ENCODE data around the gene TAOK3. TPM values are rescaled to one million over a fixed set of nuclear protein-coding genes. Genes with fewer than 3 reads are reported as not detected.

The TAOK3 gene
- total RNA-seq: 10 to 100 TPM; 13.2 to 29.8 (median 21.5) TPM
- polyA plus RNA-seq: 10 to 100 TPM in 1 of 2 donors, 1 to 10 TPM in 1; 8.4 to 16.2 TPM
- long read RNA-seq, donor 1, full-length matches to known transcripts: 18 of 33 reads
- long read RNA-seq, donor 1, partial matches to known transcripts: 10 of 33 reads
- long read RNA-seq, donor 1, other reads (novel, unspliced or antisense): 5 of 33 reads
- long read RNA-seq, donor 2, full-length matches to known transcripts: 21 of 37 reads
- long read RNA-seq, donor 2, partial matches to known transcripts: 11 of 37 reads
- long read RNA-seq, donor 2, other reads (novel, unspliced or antisense): 5 of 37 reads
- long read RNA-seq, donor 3, full-length matches to known transcripts: 7 of 27 reads
- long read RNA-seq, donor 3, partial matches to known transcripts: 11 of 27 reads
- long read RNA-seq, donor 3, other reads (novel, unspliced or antisense): 9 of 27 reads

DNA sequence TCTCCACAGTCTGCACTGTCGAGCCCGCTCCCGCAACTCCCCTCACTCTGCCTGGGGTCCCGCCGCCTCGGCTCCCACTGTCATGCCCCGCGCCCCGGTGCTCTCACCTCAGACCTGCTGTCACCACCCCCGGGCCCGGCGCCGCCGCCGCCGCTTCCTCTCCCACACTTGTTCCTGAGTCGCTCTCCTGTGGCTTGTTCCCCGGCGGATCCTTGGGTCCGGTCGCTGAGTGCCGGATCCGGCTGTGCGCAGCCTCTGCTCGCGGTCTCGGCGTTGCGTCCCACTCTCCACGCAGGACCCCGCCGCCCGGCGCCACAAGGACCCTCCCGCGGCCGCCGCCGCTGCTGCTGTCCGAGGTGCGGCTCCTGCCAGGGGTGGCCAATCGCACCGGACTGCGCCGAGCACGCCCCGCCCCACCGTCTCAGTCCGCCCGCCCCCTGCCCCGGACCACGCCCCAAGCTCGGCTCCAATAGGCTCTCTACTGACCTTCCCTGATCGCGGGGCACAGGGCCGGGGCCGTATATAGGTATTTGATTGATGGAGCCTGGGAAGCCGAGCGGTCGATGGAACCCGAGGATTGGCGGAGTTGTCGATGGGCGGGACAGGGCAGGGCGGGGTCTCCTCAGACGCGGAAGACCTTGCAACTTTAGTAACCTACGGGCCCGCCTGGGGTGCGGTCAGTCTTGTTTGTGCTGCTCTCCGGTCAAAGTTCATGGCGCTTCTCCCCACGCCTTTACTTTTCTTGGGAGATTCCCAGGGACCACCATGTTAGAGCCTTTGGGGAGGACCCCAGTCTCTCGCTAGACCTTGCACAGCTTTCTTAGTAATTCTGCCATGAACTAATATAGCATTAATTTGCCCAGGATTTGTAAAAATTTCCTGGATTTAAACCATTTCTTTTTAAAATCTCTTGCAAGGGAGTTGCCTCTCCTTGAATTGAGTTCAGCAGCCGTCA, at the start of gene TAOK3:
TSS of gene TAOK3 (minus strand) at position 367 of the 955 bp plus-strand sequence. CDS start 117,340 bp downstream, outside the sequence.
- intact Hi-C loops (cut with DNase I): loop anchor here in 7 of 10 donors (5.0 to 10.0 kb wide), 7 partner anchors 66 to 498 kb away; partner anchors contain the start of gene WSB2 (in 2 of the 7)
- H3K9me3 ChIP-seq: no peaks in the 10 kb centered on the region
- TF ChIP-seq, protein P1, sequence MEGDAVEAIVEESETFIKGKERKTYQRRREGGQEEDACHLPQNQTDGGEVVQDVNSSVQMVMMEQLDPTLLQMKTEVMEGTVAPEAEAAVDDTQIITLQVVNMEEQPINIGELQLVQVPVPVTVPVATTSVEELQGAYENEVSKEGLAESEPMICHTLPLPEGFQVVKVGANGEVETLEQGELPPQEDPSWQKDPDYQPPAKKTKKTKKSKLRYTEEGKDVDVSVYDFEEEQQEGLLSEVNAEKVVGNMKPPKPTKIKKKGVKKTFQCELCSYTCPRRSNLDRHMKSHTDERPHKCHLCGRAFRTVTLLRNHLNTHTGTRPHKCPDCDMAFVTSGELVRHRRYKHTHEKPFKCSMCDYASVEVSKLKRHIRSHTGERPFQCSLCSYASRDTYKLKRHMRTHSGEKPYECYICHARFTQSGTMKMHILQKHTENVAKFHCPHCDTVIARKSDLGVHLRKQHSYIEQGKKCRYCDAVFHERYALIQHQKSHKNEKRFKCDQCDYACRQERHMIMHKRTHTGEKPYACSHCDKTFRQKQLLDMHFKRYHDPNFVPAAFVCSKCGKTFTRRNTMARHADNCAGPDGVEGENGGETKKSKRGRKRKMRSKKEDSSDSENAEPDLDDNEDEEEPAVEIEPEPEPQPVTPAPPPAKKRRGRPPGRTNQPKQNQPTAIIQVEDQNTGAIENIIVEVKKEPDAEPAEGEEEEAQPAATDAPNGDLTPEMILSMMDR (IDR thresholded peaks at IDR 0.05): peak in 1 of 9 donors; percentile 14
- ATAC-seq: peak; percentile 94 to 97 (median 96)
- 0% methylated on average over 68 to 75 of the region's 75 CpGs for WGBS, 2 donors
- DNase-seq: peak; percentile 98 to 99
- H3K27me3 ChIP-seq: no peaks in the 10 kb centered on the region
- no peaks in the 10 kb centered on the region for H3K36me3 ChIP-seq
- H3K27ac ChIP-seq: peak within 1 kb of the TSS; percentile 65 to 100 (median 96)
- H3K4me3 ChIP-seq: peak within 1 kb of the TSS; percentile 56 to 98 (median 94)
- H3K4me1 ChIP-seq: peaks cover 0 to 65% (median 43%) of the 10 kb centered on the region in 9 donors

DNA sequence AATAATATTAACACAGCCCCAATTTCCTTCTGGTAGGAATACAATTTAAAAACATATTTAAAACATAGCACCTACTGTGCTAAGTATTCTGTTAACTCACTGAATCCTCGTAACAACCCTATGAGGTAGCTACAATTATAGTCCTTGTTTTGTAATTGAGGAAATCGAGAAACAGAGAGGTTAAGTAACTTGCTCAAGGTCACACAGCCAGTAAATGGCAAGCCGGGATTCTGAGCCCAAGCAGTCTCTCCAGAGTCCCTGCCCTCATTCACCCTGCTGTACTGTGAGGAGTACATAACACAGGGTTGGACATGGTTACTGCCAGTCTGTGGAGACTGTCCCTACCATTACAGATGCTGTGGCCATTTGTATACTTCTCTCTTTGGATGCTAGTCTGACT, 48.0 kb upstream of the TAOK3 start:
- H3K27me3 ChIP-seq: no peaks in the 10 kb centered on the region
- no peak for DNase-seq
- 91 to 96% methylated on average over 3 of the region's 3 CpGs for WGBS, 2 donors
- no peak for ATAC-seq
- H3K9me3 ChIP-seq: no peaks in the 10 kb centered on the region
- peaks cover 0 to 37% (median 2%) of the 10 kb centered on the region in 9 donors for H3K36me3 ChIP-seq
- no peaks in the 10 kb centered on the region for H3K4me1 ChIP-seq
- H3K4me3 ChIP-seq: no peak overlapping the region
- intact Hi-C loops (cut with DNase I): no loop called here
- TF ChIP-seq, protein P1 (IDR thresholded peaks at IDR 0.05): no peak
- no peak overlapping the region for H3K27ac ChIP-seq

DNA sequence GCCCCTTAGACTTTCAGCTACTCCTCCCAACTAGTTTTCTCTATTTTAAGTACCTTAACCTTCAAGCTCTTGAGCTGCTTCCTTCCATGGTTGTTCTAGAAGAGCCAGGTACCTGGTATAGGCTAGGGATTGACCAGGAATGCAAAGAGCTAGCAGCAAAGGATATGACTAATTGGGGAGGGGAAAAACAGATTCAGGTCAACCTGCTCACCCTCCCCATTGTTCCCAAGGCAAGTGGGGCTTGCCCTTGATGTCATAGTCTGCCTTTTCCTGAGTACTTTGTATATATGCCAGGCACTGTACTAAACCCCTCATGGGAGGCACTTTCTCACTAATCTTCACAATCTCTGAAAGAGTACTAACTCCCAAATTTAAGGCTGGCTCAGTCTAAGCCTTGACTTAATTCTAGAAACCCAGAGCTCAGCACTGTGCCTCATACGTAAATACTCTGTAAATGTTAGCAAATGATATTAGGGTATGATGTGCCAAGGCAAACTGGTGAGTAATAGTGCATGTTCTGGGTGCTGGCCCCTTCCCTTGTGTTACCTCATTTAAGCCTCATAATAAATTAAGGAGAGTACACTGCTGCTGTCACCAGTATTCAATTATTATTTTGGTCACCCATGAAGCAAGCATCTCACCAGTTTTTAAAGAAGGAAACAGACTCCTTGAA, 45.8 kb upstream of the TAOK3 start:
- H3K27ac ChIP-seq: no peak overlapping the region
- TF ChIP-seq, protein P1 (IDR thresholded peaks at IDR 0.05): no peak
- intact Hi-C loops (cut with DNase I): no loop called here
- peak in 3 of 8 donors; percentile 11 to 35 (median 25) for ATAC-seq
- peaks cover 0 to 59% (median 17%) of the 10 kb centered on the region in 9 donors for H3K36me3 ChIP-seq
- H3K27me3 ChIP-seq: no peaks in the 10 kb centered on the region
- no peak for DNase-seq
- no peaks in the 10 kb centered on the region for H3K4me1 ChIP-seq
- 86 to 93% methylated on average over 1 of the region's 1 CpG for WGBS, 2 donors
- no peak overlapping the region for H3K4me3 ChIP-seq
- H3K9me3 ChIP-seq: no peaks in the 10 kb centered on the region
